SU-DHL-6 (cell line): ENCODE measurements around the gene NALF2.

Experiments
- CTCF ChIP-seq: fragments of 200-600 bp; sonication (generic); IDR thresholded peaks from one replicate; pipeline ENCODE4 v1.5.1; 2017; ENCODE audit warnings: antibody characterized with exemption, mild to moderate bottlenecking, low read length, moderate library complexity; ENCODE audit not compliant: insufficient read depth, poor library complexity, severe bottlenecking
- EZH2phosphoT487 ChIP-seq: fragments of 200-600 bp; sonication (generic), shearing (Covaris generic); conservative IDR thresholded peaks from 2 replicates; pipeline ENCODE4 v1.6.1; 2018; ENCODE audit warnings: mild to moderate bottlenecking, antibody characterized with exemption, low read length, moderate library complexity, mixed read lengths

GRCh38 chrX:69535661-69536060 is 31.5 kb downstream of the NALF2 start:
- TF ChIP-seq CTCF (no peak), EZH2phosphoT487 (no peak)
